ENCODE measurements around the gene GNAS.

DNA sequence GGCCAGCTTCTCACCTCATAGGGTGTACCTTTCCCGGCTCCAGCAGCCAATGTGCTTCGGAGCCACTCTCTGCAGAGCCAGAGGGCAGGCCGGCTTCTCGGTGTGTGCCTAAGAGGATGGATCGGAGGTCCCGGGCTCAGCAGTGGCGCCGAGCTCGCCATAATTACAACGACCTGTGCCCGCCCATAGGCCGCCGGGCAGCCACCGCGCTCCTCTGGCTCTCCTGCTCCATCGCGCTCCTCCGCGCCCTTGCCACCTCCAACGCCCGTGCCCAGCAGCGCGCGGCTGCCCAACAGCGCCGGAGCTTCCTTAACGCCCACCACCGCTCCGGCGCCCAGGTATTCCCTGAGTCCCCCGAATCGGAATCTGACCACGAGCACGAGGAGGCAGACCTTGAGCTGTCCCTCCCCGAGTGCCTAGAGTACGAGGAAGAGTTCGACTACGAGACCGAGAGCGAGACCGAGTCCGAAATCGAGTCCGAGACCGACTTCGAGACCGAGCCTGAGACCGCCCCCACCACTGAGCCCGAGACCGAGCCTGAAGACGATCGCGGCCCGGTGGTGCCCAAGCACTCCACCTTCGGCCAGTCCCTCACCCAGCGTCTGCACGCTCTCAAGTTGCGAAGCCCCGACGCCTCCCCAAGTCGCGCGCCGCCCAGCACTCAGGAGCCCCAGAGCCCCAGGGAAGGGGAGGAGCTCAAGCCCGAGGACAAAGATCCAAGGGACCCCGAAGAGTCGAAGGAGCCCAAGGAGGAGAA, 12.3 kb upstream of the GNAS start:
- TF ChIP-seq, protein P1, sequence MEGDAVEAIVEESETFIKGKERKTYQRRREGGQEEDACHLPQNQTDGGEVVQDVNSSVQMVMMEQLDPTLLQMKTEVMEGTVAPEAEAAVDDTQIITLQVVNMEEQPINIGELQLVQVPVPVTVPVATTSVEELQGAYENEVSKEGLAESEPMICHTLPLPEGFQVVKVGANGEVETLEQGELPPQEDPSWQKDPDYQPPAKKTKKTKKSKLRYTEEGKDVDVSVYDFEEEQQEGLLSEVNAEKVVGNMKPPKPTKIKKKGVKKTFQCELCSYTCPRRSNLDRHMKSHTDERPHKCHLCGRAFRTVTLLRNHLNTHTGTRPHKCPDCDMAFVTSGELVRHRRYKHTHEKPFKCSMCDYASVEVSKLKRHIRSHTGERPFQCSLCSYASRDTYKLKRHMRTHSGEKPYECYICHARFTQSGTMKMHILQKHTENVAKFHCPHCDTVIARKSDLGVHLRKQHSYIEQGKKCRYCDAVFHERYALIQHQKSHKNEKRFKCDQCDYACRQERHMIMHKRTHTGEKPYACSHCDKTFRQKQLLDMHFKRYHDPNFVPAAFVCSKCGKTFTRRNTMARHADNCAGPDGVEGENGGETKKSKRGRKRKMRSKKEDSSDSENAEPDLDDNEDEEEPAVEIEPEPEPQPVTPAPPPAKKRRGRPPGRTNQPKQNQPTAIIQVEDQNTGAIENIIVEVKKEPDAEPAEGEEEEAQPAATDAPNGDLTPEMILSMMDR (IDR thresholded peaks at IDR 0.05; ENCODE audit: insufficient read depth, low read depth, low read length) = no peak
- TF ChIP-seq EZH2 (IDR thresholded peaks at IDR 0.05; ENCODE audit: insufficient read depth, low read length) = peak; percentile 3
